AG08396 (cell line): Measurements from ENCODE around the gene IDH3G.

Experiments used
- DNase-seq: peaks from one replicate; pipeline ENCODE4 v3.0.0; 2012; ENCODE audit warnings: low spot score, mixed read lengths

IDH3G gene

DNA sequence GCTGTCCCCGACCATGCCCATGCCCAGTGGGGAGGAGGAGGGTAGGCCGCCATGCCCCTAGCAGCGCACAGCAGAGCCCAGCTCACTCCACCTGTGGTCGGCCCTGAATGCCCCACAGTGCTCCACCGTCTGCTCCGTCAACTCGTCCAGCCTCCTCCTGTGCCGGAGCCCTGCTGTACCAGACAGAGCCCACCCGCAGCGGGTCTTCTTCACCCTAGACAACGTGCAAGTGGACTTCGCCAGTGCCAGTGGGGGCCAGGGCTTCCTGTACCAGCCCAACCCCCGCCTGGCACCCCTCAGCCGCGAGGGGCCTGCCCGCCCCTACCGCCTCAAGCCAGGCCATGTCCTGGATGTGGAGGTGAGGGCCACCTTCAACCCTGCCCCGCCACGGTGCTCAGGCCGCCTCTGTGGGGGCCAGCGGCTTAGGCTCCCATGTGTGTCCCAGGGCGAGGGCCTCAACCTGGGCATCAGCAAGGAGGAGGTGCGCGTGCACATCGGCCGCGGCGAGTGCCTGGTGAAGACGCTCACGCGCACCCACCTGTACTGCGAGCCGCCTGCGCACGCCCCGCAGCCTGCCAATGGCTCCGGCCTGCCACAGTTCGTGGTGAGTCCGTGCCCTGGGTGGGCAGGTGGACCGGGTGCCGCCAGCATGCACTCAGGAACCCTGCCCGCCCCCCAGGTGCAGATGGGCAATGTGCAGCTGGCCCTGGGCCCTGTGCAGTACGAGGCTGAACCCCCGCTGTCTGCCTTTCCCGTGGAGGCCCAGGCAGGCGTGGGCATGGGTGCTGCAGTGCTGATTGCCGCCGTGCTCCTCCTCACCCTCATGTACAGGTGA, 20.2 kb downstream of the IDH3G start:
- no peak for DNase-seq

DNA sequence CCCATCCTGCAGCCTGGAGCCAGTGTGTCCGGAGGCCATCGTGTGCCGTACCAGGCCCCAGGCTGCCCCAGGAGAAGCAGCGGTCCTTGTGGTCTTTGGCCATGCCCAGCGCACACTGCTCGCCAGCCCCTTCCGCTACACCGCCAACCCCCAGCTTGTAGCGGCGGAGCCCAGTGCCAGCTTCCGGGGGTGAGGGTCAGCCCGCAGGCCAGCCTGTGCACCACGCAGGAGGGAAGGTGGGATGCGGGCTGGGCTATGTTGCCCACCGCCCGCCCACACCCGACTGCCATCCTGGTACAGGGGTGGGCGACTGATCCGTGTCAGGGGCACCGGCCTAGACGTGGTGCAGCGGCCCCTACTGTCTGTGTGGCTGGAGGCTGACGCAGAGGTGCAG, 21.0 kb downstream of the IDH3G start:
- DNase-seq, result no peak

DNA sequence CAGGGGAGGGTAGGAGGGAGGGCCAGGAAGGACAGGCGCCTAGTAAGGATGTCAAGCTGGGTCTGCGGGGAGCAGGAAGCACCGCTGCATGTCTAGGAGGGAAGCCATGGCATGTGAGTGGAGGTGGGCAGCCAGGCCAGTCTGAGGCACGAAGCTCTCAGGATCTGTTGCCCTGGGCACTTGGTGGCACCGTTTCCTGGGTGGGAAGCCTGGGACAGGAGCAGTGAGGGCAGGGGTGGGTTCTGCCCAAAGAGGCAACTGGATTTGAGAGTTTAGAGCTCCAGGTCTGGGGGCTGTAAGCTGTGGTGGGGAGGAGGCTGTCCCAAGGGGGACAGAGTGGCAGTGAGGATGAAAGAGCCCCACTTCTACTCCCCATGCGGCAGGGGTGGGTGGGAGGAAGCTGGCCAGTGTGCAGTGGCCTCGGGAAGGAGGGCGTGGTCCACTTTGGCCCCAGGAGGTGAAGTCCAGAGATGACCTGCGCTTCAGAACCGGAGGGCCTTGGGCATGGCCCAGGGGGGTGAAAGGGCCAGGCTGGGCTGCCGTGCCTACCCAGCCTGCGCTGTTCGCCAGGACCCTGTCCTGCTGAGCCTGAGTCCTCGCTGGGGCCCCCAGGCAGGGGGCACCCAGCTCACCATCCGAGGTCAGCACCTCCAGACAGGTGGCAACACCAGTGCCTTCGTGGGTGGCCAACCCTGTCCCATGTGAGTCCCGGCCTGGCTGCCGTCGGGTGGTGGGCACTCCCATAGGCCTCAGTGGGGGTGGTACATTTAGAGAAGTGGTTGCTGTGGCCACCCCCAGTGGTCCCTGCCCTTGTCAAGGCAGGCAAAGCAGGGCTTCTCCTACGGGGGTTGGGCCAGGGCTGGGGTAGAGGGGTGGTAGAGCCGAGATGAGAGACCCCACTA, 21.6 kb downstream of the IDH3G start:
- DNase-seq, result no peak

DNA sequence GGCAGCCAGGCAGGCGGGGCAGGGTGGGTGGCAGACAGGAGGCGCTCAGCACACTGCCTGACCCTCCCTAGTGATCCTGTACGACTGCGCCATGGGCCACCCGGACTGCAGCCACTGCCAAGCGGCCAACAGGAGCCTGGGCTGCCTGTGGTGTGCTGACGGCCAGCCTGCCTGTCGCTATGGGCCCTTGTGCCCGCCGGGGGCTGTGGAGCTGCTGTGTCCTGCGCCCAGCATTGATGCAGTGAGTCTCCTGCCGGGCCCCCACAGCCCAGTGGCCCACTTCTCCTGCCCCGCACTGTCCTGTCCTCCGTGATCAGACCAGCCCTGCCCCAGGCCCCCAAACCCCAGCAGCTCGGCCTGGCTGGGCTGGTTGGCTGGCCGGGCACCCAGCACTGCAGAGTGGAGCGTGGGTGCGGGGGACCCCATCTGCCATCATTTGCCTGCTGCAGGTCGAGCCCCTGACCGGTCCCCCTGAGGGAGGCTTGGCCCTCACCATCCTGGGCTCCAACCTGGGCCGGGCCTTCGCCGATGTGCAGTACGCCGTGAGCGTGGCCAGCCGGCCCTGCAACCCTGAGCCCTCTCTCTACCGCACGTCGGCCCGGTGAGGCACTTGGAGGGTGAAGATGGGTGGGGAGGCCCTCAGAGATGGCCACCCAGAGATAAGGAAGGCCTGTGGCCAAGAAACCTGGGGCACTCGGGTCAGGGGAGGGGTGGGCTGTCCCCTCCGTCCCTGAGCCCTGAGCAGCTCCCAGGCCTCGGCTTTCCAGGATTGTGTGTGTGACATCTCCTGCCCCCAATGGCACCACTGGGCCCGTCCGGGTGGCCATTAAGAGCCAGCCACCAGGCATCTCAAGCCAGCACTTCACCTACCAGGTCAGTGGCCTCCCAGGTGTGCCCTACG, 22.5 kb downstream of the IDH3G start:
- no peak for DNase-seq

DNA sequence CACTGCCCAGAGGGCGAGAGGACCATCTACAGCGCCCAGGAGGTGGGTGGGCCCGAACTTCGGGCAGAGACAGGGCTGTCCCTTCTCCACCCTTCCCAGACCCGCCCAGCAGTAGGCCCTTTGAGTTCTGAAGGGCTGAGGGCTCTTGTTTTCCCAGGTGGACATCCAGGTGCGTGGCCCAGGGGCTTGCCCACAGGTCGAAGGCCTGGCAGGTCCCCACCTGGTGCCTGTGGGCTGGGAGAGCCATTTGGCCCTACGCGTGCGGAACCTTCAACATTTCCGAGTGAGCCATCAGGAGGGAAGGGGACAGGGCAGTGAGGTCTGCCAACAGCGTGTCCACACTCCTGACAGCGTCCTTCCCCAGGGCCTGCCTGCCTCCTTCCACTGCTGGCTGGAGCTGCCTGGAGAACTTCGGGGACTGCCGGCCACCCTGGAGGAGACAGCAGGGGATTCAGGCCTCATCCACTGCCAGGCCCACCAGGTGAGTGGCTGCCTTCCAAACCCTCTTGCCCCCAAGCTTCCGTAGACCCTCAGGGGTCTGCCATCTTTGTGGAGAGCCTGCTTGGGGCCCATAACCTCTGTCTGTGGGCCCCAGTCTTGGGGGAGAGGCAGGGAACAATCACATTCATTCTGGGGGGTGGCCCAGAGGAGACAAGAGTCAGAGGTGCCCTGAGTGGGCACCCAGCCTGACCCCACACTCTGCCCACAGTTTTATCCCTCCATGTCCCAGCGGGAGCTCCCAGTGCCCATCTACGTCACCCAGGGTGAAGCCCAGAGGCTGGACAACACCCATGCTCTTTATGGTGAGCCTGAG, 23.4 kb downstream of the IDH3G start:
- DNase-seq, result peak; percentile 17

DNA sequence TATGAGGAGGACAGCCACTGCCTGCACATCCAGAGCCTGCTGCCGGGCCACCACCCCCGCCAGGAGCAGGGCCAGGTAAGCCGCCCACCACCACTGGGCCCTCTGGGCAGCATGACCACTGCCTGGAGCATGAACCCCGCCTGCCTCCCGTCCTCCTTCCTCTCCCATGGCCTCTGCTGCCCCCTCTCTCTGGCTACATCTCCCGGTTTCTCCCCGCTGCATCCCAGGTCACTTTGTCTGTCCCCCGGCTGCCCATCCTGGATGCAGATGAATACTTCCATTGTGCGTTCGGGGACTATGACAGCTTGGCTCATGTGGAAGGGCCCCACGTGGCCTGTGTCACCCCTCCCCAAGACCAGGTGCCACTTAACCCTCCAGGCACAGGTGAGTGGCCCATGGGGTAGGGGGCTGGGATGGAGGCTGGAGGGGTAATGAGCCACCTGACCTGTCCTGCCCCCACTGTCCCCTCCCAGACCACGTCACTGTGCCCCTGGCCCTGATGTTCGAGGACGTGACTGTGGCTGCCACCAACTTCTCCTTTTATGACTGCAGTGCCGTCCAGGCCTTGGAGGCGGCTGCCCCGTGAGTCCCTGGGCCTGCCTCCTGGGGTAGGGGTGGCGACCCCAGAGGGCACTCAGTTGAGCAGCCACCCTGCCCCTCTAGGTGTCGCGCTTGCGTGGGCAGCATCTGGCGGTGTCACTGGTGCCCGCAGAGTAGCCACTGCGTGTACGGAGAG, 24.1 kb downstream of the IDH3G start:
- peak; percentile 14 for DNase-seq

DNA sequence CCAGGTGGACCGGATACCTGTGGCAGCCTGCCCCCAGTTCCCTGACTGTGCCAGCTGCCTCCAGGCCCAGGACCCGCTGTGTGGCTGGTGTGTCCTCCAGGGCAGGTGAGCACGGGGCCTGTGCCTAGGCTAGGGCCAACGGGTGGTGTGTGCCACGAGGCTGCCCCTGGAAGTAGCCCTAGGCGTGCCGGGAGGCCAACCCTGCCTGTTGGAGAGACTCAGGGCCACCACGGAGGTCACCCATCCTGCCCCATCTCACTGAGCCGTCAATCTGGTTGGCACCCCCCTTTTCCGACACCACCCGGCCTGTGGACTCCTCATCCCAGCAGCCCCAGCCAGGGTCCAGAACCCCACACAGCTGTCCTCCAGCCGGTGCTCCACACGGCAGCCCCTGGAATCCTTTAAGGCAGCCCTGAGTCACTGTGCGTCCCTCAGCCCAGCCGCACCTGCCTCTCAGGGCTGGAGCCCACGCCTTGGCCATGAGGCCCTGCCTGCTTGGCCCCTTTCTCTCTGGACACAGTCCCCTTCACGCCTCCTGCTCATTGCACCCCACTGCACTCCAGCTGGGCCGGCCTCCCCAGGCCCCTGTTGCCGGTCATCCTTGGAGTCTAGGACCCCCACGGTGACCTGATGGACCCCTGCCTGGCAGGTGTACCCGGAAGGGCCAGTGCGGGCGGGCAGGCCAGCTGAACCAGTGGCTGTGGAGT, 24.9 kb downstream of the IDH3G start:
- no peak for DNase-seq

DNA sequence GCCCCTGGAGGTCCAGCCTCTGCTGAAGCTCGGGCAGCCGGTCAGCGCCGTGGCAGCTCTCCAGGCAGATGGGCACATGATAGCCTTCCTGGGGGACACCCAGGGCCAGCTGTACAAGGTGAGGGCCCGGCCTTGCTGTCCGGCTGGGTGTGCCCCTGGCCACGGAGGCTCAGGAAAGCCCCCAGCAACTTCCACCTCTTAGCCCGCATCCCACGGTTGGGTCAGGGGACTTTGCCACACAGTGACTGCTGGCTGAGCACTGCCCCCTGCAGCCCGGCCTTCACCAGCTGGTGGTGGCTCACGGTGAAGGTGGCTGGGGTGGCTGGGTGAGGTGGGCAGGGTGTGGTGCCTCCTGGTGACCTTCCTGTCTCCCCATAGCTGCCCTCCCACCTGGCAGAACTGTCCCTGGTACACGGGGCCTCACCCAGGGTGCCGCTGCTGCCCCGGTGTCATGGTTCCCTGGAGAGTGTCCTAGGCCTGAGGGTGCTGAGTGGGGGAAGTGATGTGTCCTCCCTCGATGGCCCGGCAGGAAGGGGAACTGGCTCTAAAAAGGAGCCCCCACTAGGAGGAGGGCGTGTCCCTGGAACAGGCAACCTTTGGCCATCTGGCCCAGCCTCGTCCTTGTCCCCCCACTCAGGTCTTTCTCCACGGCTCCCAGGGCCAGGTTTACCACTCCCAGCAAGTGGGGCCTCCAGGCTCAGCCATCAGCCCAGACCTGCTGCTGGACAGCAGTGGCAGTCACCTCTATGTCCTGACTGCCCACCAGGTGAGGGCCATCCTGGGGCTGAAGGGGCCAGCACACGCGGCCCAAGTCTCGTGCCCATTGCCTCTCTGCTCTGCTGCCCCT, 25.6 kb downstream of the IDH3G start:
- DNase-seq, result peak; percentile 10

DNA sequence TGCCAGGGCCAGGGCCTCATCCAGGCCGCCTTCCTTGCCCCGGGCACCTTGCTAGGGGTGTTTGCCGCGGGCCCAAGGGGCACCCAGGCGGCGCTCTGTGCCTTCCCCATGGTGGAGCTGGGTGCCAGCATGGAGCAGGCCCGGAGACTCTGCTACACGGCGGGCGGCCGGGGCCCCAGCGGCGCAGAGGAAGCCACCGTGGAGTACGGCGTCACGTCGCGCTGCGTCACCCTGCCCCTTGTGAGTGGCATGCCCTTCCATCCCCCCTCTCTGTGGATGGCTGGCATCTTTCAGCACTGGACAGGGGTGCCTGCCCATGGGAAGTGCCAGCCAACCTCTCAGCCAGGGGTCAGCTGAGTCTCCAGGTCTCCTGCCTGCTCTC, 26.5 kb downstream of the IDH3G start:
- DNase-seq, result peak; percentile 6

DNA sequence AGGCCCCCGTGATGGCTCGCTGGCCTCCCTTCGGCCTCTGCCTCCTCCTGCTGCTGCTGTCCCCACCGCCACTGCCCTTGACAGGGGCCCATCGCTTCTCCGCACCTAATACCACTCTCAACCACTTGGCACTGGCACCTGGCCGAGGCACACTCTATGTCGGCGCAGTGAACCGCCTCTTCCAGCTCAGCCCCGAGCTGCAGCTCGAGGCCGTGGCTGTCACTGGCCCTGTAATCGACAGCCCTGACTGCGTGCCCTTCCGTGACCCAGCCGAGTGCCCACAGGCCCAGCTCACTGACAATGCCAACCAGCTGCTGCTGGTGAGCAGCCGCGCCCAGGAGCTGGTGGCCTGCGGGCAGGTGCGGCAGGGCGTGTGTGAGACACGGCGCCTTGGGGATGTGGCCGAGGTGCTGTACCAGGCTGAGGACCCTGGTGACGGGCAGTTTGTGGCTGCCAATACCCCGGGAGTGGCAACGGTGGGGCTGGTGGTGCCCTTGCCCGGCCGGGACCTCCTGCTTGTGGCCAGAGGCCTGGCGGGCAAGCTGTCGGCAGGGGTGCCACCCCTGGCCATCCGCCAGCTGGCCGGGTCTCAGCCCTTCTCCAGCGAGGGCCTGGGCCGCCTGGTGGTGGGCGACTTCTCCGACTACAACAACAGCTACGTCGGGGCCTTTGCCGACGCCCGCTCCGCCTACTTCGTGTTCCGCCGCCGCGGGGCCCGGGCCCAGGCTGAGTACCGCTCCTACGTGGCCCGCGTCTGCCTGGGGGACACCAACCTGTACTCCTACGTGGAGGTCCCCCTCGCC, 27.1 kb downstream of the IDH3G start:
- peak; percentile 8 for DNase-seq

DNA sequence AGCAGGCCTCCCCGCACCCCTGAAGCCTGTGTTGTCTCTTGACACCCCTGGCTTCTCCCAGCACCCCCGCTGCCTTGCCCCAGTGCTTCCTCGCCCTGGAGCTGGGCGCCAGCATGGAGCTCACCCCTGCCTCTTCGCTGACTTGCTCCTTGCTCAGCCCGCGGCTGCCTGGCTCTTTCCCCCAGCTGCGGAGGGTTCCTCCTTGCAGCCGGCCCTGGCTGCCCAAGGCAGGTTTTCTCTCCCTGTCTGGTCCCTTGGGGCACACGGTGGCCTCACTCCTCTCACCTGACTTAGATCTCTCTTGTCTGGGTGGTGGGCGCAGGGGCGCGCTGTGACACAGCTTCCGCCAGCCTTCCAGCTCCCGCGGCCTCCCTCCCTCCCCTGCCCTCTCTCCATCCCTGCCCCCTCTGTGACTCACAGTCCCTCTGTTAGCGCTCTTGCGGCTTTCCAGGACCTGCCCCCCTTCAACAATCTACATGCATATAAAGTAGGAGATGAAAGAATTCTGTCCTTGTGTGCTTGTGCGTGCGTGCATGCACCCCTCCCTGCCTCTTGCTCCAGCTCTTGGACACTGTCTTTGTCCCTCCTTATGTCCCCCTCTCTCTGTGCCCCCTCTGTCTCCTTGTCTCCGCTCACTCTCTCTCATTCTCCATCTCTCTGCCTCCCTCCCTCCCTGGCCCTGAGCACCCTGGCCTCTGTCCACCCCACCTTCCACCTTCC, 27.9 kb downstream of the IDH3G start:
- peak; percentile 86 for DNase-seq

DNA sequence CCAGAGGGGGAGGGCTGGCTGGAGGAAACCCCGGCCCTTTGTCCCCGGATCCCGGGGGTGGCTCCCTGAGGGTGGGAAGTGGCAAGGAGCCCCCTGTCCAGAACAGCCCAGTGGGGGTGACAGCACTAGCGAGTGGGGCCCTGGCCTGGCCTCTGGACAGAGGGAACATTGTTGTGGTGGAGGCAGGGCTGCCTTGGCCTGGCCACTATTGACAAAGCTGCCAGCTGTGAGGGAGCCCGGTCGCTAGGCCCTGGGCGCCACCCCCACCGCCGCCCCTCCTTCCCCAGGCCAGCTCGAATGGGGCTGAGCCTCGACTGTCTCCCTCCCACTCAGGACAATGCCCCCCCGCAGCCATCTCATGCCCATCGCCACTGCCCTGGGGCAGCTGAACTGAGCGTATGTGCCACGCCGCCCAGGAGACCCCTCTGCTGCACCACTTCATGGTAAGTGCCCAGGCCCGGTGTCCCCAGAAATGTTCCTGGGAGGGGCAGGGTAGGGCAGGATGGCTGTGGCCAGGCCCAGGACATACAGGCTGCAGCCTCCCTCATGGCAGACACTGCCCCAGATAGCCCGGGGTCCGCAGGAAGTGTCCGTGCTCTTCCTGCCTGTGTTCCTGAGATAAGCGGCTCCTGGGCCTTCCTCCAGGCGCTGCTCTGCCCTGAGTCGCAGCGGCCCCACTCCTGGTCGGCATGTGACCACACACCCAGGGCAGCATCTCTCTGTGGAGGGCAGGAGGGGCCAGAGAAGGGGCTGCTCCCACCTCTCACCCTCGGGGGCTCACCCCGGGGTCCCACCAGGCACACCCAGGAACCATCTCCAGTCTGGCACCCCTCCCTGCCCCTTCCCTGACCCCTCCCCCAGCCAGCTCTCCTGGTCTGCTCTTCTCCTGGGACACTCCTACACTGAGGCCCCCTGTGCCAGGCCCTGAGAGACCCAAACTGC, 28.8 kb downstream of the IDH3G start:
- peak; percentile 40 for DNase-seq

DNA sequence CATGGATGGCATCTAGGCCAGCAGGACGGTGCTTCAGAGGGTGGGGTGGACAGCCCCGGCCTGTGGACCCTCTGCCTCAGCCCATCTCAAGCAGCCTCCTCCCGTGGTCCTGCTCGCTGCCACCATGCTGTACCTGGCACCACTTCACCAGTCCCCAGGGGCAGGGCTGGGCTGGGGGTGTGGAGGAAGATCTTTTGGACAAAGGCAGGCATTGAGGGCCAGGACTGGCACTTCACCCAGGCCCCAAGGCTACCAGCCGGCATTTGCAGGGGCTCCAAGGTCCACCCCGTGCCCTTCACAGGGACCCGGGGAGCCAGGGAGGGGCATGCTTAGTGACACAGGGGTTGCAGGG, 29.4 kb downstream of the IDH3G start:
- DNase-seq, result no peak

DNA sequence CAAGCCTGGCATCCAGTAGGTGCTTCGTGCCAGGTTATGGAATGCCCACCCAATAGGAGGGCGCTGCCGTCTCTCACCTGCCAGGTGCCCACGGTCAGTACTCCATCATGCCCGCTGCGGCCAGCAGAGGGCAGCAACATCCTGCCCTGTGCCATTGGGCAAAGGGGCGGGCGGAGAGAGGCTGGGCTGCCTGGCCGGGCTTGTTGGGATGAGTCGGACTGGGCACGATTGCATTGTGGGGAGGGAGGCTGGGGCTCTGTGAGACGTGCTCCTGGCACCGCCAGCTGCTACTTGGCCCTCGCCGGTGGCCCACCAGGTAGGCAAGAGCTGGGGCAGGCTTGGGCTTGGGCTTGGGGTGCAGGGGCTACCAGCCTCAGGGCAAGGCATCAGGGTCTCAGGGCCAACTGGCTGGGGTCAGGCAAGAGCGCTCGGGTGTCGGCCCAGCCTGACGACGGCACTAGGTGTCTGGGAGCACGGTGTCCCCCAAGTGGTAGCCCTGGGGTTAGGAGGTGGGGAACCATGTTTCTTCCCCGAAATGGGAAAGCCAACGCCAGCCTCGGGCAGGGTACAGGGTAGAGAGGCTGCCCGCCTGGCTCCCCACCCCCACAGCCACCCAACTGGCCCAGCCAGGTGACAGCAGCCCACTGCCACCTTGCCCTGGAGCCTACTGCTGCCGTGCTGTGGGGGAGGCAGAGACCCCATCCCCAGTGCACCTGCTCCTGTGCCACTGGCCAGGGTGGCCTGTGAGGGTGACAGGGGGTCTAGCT, 30.0 kb downstream of the IDH3G start, which contains the start of gene PLXNB3:
TSS of gene PLXNB3 (plus strand) at position 261 of the 767 bp plus-strand sequence. CDS start 1,287 bp downstream, outside the sequence.
- DNase-seq, result peak; percentile 85

DNA sequence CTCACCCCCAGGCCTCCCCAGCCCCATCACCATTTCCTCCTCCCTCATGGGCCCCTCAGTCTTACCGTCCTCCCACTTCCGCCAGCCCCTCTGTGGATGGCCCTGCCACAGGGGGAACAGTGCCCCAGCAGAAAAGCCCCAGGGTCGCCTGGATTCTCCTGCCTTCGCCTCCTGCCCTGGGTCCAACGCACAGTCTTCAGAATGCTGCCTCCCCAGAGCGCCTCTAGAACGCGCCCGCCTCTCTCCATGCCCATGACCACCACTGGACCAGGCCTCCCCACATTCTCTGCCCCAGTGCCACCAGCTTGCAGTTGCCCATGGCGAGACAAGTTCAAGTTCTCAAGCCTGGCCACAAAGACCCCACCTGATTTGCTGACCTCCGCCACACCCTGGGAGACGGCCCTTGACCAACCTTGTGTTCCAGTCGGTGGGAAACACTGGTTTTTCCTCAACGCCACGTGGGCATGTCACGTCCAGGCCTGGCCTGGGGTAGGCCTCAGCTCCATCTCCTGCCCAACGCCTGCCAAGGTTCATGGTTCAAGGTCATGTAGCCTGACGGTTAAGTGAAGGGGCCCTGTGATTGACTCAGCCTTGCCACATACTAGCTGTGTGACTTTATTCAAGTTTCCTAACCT, 30.8 kb downstream of the IDH3G start:
- DNase-seq, result no peak
